Type B pancreatic cell (in vitro differentiated cells): ENCODE data around the gene GOLGA6B. TPM values are rescaled to one million over a fixed set of nuclear protein-coding genes. Genes with fewer than 3 reads are reported as not detected.
"Not testable (repeated sequence)": the region's sequence is repeated elsewhere in the genome, so short reads cannot be mapped to it uniquely, and the experiment has no call there.

ENCODE experiments used
- DNase-seq: peaks from one replicate; pipeline ENCODE4 v3.0.0; 2021; ENCODE audit warnings: mixed read lengths; ENCODE audit not compliant: unreplicated experiment; ENCODE audit errors: extremely low spot score
- H3K27ac Mint-ChIP-seq: 2 replicates; pipeline ENCODE4 v1.8.0; 2021; ENCODE audit warnings: mild to moderate bottlenecking, mixed read lengths
- H3K27me3 Mint-ChIP-seq: 2 replicates; pipeline ENCODE4 v1.8.0; 2021; ENCODE audit warnings: mixed read lengths
- H3K36me3 Mint-ChIP-seq: 2 replicates; pipeline ENCODE4 v1.8.0; 2021; ENCODE audit warnings: mixed read lengths
- H3K4me1 Mint-ChIP-seq: one replicate; pipeline ENCODE4 v1.8.0; 2021; ENCODE audit warnings: mixed read lengths; ENCODE audit not compliant: unreplicated experiment
- H3K4me3 Mint-ChIP-seq: 2 replicates; pipeline ENCODE4 v1.8.0; 2021; ENCODE audit warnings: mild to moderate bottlenecking, mixed read lengths
- H3K9me3 Mint-ChIP-seq: 2 replicates; pipeline ENCODE4 v1.8.0; 2021; ENCODE audit warnings: mixed read lengths
- total RNA-seq: library from RNA; stranded (reverse); gene quantifications from 2 replicates; pipeline ENCODE4 v1.2.1, GENCODE V29; 2021; ENCODE audit warnings: low replicate concordance
- TF ChIP-seq, protein P1 (sequence below): fragments of 200-600 bp; sonication (generic); conservative IDR thresholded peaks from 2 replicates; pipeline ENCODE4 v1.5.0; 2021; ENCODE audit warnings: antibody characterized with exemption, mild to moderate bottlenecking

GOLGA6B gene
- total RNA-seq, 1 donor from 2014 or later: not detected

DNA sequence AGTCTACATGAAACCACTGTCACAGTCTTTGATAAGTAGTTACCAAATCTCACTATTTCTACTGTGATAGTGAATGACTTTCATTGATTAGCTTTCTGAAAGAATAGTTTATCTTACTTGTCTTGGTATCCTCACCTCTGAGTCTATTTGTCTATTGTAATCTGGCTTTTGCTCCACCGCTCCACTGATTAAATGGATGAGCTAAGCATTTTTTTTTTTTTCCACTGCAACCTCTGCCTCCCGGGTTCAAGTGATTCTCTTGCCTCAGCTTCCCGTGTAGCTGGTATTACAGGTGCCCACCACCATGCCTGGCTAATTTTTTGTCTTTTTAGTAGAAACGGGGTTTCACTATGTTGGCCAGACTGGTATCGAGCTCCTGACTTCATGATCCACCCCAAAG lies 44.4 kb downstream of the GOLGA6B start:
- Mint-ChIP-seq H3K27me3 (no peaks in the 10 kb centered on the region), H3K4me1 (no peaks in the 10 kb centered on the region), H3K36me3 (peaks cover 7% of the 10 kb centered on the region), H3K27ac (no peak overlapping the region), H3K9me3 (no peaks in the 10 kb centered on the region), H3K4me3 (no peak overlapping the region)
- no peak for DNase-seq
- TF ChIP-seq, protein P1, sequence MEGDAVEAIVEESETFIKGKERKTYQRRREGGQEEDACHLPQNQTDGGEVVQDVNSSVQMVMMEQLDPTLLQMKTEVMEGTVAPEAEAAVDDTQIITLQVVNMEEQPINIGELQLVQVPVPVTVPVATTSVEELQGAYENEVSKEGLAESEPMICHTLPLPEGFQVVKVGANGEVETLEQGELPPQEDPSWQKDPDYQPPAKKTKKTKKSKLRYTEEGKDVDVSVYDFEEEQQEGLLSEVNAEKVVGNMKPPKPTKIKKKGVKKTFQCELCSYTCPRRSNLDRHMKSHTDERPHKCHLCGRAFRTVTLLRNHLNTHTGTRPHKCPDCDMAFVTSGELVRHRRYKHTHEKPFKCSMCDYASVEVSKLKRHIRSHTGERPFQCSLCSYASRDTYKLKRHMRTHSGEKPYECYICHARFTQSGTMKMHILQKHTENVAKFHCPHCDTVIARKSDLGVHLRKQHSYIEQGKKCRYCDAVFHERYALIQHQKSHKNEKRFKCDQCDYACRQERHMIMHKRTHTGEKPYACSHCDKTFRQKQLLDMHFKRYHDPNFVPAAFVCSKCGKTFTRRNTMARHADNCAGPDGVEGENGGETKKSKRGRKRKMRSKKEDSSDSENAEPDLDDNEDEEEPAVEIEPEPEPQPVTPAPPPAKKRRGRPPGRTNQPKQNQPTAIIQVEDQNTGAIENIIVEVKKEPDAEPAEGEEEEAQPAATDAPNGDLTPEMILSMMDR: no peak

DNA sequence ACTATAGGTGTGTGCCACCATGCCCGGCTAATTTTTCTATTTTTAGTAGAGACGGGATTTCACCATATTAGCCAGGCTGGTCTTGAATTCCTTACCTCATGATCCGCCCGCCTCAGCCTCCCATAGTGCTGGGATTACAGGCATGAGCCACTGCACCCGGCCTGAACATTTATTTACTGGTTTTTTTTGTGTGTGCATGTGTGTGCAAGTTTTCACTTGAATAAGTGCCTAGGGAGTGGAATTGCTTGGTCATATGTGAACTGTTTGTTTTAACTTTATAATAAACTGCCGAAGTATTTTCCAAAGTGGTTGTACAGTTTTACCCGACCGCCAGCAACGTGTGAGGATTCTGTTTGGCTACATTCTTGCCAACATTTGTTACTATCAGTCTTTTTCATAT lies 45.6 kb downstream of the GOLGA6B start:
- Mint-ChIP-seq H3K27me3 (no peaks in the 10 kb centered on the region), H3K27ac (no peak overlapping the region), H3K4me3 (no peak overlapping the region), H3K9me3 (no peaks in the 10 kb centered on the region), H3K4me1 (no peaks in the 10 kb centered on the region), H3K36me3 (peaks cover 7% of the 10 kb centered on the region)
- TF ChIP-seq, protein P1: no peak
- no peak for DNase-seq

- Mint-ChIP-seq H3K27ac (no peak overlapping the region), H3K4me3 (no peak overlapping the region), H3K36me3 (peaks cover 6% of the 10 kb centered on the region), H3K9me3 (no peaks in the 10 kb centered on the region), H3K27me3 (no peaks in the 10 kb centered on the region), H3K4me1 (peaks cover 4% of the 10 kb centered on the region)
- TF ChIP-seq, protein P1: no peak
- no peak for DNase-seq
These were observed 51.8 kb downstream of the GOLGA6B start for GRCh38 chr15:72706266-72706665.

GRCh38 chr15:72708551-72709303 lies 54.2 kb downstream of the GOLGA6B start:
- not testable (repeated sequence) for H3K27me3 Mint-ChIP-seq, H3K9me3 Mint-ChIP-seq, H3K4me3 Mint-ChIP-seq, H3K27ac Mint-ChIP-seq, H3K4me1 Mint-ChIP-seq, DNase-seq
- peaks cover 12% of the 10 kb centered on the region for H3K36me3 Mint-ChIP-seq

Other genes starting within 250 kb of the GOLGA6B start
- 172 and 199 TPM in 2 replicates for gene ARIH1, start 180.4 kb upstream of the GOLGA6B start, total RNA-seq
- not detected in 2 replicates for gene HIGD2B, start 31.5 kb downstream of the GOLGA6B start, total RNA-seq
- 17.1 and 27.6 TPM in 2 replicates for gene BBS4, start 31.5 kb downstream of the GOLGA6B start, total RNA-seq
- gene ADPGK, start 129.1 kb downstream of the GOLGA6B start, total RNA-seq: 46.9 and 52.6 TPM in 2 replicates